Fibroblast of peridontal ligament (primary cell): ENCODE data around the gene BIRC6.

Experiments used
- DNase-seq: peaks from one replicate; pipeline ENCODE4 v3.0.0-alpha.2; 2010; ENCODE audit errors: extremely low read depth

BIRC6 gene

DNA sequence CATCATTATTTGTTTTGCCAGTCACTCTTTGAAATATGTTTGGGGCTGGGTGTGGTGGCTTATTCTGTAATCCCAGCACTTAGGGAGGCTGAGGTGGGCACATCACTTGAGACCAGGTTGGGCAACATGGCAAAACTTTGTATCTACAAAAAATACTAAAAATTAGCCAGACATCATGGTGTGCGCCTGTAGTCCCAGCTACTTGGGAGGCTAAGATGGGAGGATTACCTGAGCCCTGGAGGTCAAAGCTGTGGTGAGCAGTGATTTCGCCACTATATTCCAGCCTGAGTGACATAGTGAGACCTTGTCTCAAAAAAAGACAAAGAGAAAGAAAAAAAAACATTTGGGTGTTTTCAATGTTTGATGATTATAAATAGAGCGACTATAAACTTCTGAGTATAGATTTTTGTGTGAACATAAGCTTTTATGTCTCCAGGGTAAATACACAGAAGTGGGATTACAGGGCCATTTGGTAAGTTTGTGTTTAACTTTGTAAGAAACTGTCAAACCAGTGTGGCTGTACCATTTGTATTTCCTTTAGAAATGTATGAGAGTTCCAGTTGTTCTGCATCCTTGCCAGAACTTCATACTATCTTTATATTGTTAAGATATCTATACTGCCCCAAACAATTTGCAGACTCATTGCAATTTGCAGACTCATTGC is 15.8 kb downstream of the BIRC6 start:
- DNase-seq = no peak

- DNase-seq = no peak
These were observed 18.5 kb downstream of the BIRC6 start for GRCh38 chr2:32375228-32375892.

DNA sequence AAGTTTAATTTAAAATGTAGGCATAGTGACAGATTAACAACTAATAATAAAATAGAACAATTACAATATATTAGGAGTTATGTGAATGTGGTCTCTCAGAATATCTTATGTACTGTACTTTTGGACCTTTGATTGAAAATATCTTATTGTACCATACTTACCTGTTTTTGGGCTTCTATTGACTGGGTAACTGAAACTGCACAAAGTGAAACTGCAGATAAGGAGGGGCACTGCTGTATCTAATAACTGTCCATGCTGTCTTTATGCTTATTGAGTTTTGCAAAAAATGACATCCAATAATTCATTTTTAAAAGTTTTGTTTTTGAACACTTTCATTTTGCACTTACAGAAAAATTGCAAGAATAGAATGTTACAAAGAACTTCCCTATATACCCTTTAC is 19.9 kb downstream of the BIRC6 start:
- DNase-seq = no peak

- DNase-seq = no peak
These were observed 21.1 kb downstream of the BIRC6 start for GRCh38 chr2:32377928-32378327.

DNA sequence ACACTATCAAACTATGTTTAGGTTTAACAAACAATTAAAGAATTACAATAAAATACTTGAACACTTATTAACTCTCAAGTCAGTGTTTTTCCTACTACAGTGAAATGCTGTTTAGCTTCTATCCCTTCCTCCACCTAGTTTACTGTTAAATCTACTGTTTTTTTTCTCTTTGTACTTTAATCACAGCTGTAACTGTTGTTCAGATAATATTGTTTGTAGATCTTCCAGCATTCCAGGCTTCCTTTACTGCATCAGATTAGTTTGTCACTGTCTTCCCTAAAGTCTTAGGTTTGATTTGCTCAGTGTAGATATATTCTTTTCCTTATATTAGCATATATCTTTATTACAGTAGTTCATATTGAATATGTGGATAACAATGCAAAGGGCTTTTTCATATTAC is 22.5 kb downstream of the BIRC6 start:
- DNase-seq = no peak

DNA sequence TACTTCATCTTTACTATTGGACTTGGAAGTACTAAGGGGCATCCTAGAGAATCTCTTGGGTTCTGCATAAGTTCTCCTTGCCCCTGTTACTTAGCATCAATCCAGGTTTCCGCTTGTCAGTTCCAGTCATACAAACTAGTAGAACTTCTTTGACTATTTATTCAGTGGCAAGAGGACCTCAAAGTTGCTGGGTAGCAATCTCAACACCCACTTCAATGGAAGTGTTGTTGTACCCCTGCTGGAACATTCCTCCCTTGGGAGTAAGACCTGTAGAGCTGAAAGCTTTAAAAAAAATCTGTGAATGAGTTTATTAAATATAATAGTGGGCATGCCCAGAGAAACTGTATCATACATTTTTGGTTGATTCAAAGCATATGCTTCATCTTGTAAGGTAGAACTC is 27.0 kb downstream of the BIRC6 start:
- no peak for DNase-seq

DNA sequence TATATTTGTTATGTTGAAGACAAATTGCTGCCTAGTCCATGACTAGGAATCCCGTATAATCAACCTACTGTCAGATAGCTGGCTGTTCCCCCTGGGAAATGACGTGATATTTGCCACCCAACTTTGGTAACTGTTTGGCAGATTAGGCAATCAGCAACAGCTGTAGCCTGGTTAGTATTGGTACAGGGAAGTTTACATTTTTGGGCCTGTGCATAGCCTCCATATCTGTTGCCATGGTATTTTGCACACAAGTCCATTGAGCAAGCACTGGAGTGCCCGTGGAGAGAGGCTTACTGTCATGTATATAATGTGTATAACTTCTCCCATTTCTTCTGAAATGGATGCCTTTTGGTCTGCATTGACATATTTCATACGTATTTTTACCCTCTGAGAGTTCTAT is 27.7 kb downstream of the BIRC6 start:
- DNase-seq = peak; percentile 18

DNA sequence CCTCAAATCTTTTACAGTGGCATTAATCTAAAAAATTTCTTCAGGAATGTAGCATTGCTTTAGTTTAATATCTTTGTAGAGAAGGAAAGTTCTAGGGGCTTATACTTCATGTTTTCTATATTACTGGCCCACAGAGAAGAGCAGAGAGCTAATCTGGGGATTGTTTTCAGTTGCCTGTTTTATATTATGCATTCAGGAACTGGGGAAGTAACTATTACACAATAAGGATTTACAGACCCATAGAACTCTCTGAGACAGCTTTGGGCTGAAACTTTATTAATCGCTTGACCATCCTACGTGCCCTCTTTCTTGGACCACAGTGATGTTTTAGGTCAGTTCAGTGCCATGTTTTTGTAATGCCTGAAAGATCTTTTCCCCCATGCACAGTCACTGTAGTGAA is 29.9 kb downstream of the BIRC6 start:
- no peak for DNase-seq

DNA sequence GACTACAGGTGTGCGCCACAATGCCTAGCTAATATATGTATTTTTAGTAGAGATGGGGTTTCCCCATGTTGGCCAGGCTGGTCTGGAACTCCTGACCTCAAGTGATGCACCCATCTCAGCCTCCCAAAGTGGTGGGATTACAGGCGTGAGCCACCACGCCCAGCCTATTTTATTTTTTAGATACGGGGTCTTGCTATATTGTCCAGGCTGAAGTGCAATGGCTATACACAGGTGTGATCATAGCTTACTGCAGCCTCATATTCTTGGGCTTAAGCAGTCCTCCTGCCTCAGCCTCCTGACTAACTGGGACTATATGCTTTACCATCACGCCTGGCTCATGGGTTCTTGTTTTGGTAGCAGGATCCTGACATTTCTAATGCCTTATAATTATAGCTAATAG is 42.4 kb downstream of the BIRC6 start:
- no peak for DNase-seq

DNA sequence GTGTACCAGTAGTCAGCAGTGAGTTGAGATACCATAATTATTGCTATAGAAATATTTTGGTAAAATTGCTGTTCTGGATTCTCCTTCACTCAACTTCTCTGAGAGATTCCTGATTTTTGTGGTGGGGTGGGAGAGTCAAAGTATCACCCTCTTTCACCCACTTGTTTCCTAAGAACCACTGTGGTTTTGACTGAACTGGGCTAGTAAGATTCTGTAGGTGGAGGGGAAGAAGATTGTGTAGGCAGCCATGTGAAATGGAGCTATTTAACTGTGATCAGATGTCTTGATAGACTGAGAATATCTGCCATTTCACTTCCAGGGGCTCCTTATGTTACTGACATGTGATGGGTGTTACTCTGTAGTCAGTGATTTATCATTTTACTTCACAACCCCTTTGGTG is 45.3 kb downstream of the BIRC6 start:
- no peak for DNase-seq

- no peak for DNase-seq
These were observed 47.0 kb downstream of the BIRC6 start for GRCh38 chr2:32403782-32404181.

DNA sequence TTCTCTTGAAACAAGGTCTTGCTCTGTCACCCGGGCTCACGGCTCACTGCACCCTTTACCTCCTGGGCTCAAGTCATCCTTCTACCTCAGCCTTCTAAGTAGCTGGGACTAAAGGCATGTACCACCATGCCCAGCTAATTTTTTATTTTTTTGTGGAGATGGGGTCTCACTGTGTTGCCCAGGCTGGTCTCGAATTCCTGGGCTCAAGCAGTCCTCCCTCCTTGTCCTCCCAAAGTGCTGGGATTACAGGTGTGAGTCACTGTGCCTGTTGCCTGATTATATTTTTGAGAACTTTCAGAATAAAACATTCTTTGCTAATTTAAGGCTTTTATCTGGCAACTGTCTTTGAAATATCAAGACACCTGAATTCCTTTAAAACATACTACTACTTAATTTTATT is 47.9 kb downstream of the BIRC6 start:
- no peak for DNase-seq

- no peak for DNase-seq
These were observed 59.7 kb downstream of the BIRC6 start for GRCh38 chr2:32416519-32416918.

DNA sequence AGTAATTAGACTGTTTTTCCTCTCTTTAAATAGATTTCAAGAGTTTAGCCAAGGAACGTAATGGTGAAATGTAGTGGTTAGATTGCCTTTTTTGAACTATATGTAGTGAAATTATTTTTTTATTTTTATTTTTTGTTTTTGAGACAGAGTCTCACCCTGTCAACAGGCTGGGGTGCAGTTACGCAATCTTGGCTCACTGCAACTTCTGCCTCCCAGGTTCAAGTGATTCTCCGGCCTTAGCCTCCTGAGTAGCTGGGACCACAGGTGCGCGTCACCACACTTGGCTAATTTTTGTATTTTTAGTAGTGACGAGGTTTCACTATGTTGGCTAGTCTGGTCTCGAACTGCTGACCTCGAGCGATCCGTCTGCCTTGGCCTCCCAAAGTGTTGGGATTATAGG is 60.8 kb downstream of the BIRC6 start:
- no peak for DNase-seq

DNA sequence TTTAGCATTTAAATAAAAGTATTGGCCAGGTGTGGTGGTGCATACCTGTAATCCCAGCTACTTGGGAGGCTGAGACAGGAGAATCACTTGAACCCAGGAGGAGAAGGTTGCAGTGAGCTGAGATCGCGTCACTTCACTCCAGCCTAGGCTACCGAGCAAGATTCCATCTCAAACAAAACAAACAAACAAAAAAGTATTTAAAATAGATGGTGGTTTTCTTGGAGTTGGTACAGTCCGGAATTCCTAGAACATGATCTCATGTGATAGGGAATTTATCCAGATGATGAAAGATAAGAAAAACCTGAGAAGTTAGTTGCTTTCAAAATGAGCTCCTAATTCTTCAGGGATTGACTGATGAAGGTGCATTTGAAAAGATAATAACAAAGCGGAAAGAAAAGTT is 62.0 kb downstream of the BIRC6 start:
- DNase-seq = peak; percentile 76

- peak; percentile 33 for DNase-seq
These were observed 65.3 kb downstream of the BIRC6 start for GRCh38 chr2:32422133-32422532.

GRCh38 chr2:32423536-32423935 is 66.7 kb downstream of the BIRC6 start:
- DNase-seq = no peak

GRCh38 chr2:32424739-32425138 is 67.9 kb downstream of the BIRC6 start:
- DNase-seq = no peak

- DNase-seq = peak; percentile 84
These were observed 68.9 kb downstream of the BIRC6 start for GRCh38 chr2:32425719-32426141.

DNA sequence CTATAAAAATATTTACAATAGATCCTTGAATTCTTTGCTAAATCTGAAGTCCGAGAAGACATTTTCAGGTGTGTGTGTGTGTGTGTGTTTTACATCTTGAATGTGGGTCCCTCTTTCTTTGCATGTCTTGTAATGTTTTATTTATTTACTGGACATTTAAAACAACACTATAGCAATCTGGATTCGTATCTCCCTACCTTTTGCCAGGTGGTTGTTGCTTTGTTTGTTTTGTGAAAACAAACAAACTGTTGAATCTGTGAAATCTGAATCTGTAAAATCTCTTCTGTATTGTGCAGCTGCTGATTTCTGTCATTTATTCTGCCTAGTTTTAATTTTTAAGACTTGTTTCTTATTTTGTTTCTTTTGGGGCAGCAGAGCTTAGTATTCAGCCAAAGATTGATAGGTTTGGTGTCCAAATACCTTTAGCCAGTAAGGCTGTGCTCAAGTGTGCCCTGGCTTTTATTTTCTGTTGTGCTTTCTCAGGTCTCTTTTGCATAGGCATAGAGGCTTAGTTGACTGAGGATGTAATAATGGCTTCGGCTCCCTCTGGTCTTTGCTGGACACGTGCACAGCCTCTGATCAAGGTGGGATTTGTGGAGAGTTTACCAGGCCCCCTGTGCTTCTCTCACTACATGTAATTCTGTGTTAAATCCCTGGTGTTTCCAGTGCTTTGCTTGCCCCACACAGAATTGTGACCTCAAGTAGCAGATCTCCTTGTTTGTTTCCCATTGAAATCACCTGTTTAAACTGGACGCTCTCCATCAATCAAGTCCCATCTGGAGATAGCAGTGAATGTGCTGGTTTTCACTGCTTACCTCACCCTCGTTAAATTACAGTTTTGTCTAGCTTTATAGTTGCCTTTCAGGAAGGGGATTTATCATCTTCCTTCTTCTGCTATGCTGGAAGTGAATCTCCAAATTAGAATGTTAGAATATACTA is 71.1 kb downstream of the BIRC6 start:
- no peak for DNase-seq

DNA sequence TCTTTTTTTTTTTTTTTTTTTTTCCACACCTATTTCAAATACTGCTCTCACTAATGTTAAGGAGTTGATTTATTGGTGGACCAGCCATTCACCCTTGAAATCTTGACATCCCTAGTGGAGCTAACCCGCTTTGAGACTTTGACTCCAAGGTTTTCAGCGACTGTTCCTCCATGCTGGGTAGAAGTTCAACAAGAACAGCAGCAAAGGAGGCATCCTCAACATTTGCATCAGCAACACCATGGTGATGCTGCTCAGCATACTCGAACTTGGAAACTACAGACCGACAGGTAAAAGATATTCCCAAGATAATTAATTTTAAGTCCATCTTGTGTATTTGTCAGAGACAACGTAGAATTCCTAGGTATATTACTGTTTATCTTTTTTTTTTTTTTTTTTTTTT is 74.0 kb downstream of the BIRC6 start:
- DNase-seq = no peak

- peak; percentile 14 for DNase-seq
These were observed 79.3 kb downstream of the BIRC6 start for GRCh38 chr2:32436150-32436549.

- DNase-seq = no peak
These were observed 85.2 kb downstream of the BIRC6 start for GRCh38 chr2:32442020-32442467.
